NCI-H2081 treated with DMSO at 0.1 percent for 48 hours (cell line): ENCODE data around the gene STK11IP.

Experiments
- DNase-seq: peaks from one replicate; lab custom pipeline; 2025; lab: John Stamatoyannopoulos, UW

Gene STK11IP

GRCh38 chr2:219581346-219581745, 16.3 kb upstream of the STK11IP start:
- no peak for DNase-seq

GRCh38 chr2:219591091-219591490, 6.6 kb upstream of the STK11IP start:
- no peak for DNase-seq

GRCh38 chr2:219592736-219593135, 4.9 kb upstream of the STK11IP start:
- DNase-seq, result no peak

- no peak for DNase-seq
These were observed 4.5 kb upstream of the STK11IP start for GRCh38 chr2:219593154-219593553.

- no peak for DNase-seq
These were observed 2.4 kb upstream of the STK11IP start for GRCh38 chr2:219595256-219595655.

- DNase-seq, result no peak
These were observed 604 bp upstream of the STK11IP start for GRCh38 chr2:219596954-219597551.

GRCh38 chr2:219598308-219599078, 836 bp downstream of the STK11IP start:
- DNase-seq, result no peak

GRCh38 chr2:219603771-219604170, 6.1 kb downstream of the STK11IP start:
- no peak for DNase-seq

GRCh38 chr2:219605607-219605954, 7.9 kb downstream of the STK11IP start:
- DNase-seq, result no peak

- no peak for DNase-seq
These were observed 10.3 kb downstream of the STK11IP start for GRCh38 chr2:219607931-219608330.

GRCh38 chr2:219608399-219608964, 10.8 kb downstream of the STK11IP start:
- no peak for DNase-seq

GRCh38 chr2:219609149-219609750, 11.6 kb downstream of the STK11IP start:
- no peak for DNase-seq

GRCh38 chr2:219611306-219611705, 13.6 kb downstream of the STK11IP start:
- DNase-seq, result no peak

- DNase-seq, result no peak
These were observed 14.4 kb downstream of the STK11IP start for GRCh38 chr2:219611866-219612576.

- no peak for DNase-seq
These were observed 15.1 kb downstream of the STK11IP start for GRCh38 chr2:219612577-219613286.

- no peak for DNase-seq
These were observed 15.9 kb downstream of the STK11IP start for GRCh38 chr2:219613461-219614070.

- no peak for DNase-seq
These were observed 16.6 kb downstream of the STK11IP start for GRCh38 chr2:219614076-219614860.

- DNase-seq, result no peak
These were observed 17.4 kb downstream of the STK11IP start for GRCh38 chr2:219615036-219615435.

- no peak for DNase-seq
These were observed 18.2 kb downstream of the STK11IP start for GRCh38 chr2:219615894-219616293.

- DNase-seq, result no peak
These were observed 18.9 kb downstream of the STK11IP start for GRCh38 chr2:219616550-219616949.

- DNase-seq, result no peak
These were observed 21.1 kb downstream of the STK11IP start for GRCh38 chr2:219618733-219619122.
